ENCODE measurements around the gene MAPKAPK3.
A peak's percentile ranks its signal among the peaks of the same experiment; 100 is the strongest.

The MAPKAPK3 gene

DNA sequence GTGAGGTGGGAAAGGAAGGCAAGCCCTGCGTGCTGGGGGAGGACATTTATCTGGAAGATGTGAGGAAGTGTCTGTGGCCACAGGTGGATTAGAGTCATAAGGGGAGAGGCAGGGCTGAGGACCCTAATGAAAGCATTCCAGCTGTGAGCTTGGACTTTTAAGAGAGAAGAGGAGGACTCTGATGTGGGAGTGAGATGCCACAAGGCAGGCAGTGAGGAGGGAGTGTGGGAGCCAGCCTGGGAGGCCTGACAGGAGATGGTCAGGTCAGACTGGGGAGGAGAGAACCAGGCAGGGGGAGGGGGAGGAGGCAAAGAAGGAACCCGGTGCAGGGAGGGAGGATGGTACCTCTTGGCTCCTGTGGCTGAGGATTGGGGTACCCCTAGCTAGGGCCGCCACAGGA is 21.0 kb downstream of the MAPKAPK3 start:
- no peak for ATAC-seq
- TF ChIP-seq RARB (CRISPR knock-in tag; IDR thresholded peaks at IDR 0.05) = no peak
- TF ChIP-seq PPARA (CRISPR knock-in tag; IDR thresholded peaks at IDR 0.05; ENCODE audit: borderline replicate concordance) = no peak
- TF ChIP-seq, protein P1, sequence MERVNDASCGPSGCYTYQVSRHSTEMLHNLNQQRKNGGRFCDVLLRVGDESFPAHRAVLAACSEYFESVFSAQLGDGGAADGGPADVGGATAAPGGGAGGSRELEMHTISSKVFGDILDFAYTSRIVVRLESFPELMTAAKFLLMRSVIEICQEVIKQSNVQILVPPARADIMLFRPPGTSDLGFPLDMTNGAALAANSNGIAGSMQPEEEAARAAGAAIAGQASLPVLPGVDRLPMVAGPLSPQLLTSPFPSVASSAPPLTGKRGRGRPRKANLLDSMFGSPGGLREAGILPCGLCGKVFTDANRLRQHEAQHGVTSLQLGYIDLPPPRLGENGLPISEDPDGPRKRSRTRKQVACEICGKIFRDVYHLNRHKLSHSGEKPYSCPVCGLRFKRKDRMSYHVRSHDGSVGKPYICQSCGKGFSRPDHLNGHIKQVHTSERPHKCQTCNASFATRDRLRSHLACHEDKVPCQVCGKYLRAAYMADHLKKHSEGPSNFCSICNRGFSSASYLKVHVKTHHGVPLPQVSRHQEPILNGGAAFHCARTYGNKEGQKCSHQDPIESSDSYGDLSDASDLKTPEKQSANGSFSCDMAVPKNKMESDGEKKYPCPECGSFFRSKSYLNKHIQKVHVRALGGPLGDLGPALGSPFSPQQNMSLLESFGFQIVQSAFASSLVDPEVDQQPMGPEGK (CRISPR knock-in tag; IDR thresholded peaks at IDR 0.05; ENCODE audit: borderline replicate concordance) = no peak
- TF ChIP-seq ZC3H10 (CRISPR knock-in tag; IDR thresholded peaks at IDR 0.05) = no peak
- TF ChIP-seq, protein P2, sequence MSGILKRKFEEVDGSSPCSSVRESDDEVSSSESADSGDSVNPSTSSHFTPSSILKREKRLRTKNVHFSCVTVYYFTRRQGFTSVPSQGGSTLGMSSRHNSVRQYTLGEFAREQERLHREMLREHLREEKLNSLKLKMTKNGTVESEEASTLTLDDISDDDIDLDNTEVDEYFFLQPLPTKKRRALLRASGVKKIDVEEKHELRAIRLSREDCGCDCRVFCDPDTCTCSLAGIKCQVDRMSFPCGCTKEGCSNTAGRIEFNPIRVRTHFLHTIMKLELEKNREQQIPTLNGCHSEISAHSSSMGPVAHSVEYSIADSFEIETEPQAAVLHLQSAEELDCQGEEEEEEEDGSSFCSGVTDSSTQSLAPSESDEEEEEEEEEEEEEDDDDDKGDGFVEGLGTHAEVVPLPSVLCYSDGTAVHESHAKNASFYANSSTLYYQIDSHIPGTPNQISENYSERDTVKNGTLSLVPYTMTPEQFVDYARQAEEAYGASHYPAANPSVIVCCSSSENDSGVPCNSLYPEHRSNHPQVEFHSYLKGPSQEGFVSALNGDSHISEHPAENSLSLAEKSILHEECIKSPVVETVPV (CRISPR knock-in tag; IDR thresholded peaks at IDR 0.05) = no peak
- no peak for TF ChIP-seq ISL1 (CRISPR knock-in tag; IDR thresholded peaks at IDR 0.05)
- no peak for TF ChIP-seq ESRRG (CRISPR knock-in tag; IDR thresholded peaks at IDR 0.05)
- TF ChIP-seq ZNF8 (CRISPR knock-in tag; IDR thresholded peaks at IDR 0.05) = no peak
- TF ChIP-seq SNAI2 (CRISPR knock-in tag; IDR thresholded peaks at IDR 0.05) = no peak
- no peak for TF ChIP-seq CSDC2 (CRISPR knock-in tag; IDR thresholded peaks at IDR 0.05)
- no peak for TF ChIP-seq ZNF565 (CRISPR knock-in tag; conservative IDR thresholded peaks at IDR 0.05; ENCODE audit: low read depth)
- TF ChIP-seq BACH2 (CRISPR knock-in tag; IDR thresholded peaks at IDR 0.05; ENCODE audit: borderline replicate concordance) = no peak

DNA sequence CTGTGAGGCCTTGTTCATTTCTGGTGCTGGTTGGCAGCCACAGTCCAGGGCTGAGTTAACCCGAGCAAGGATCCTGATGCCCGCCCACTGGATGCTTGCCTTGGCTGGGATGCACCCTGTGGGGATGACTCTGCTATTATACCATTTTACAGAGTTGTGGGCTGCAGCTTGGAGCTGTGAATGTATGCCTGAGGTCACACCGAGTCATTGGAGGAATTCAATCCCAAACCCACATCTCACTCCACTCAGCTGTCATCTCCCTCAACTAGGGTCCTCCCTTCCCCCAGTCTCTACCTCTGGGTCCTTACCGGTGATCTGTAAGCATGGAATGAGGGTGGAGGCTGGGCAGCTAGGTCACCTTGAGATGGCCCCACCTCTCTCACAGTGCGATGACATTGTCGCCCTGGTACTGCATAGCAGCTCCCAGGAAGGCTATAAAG is 22.1 kb downstream of the MAPKAPK3 start:
- TF ChIP-seq BACH2 (CRISPR knock-in tag; IDR thresholded peaks at IDR 0.05; ENCODE audit: borderline replicate concordance) = no peak
- no peak for TF ChIP-seq ISL1 (CRISPR knock-in tag; IDR thresholded peaks at IDR 0.05)
- TF ChIP-seq OSR1 (CRISPR knock-in tag; IDR thresholded peaks at IDR 0.05) = no peak
- no peak for TF ChIP-seq CSDC2 (CRISPR knock-in tag; IDR thresholded peaks at IDR 0.05)
- TF ChIP-seq, protein P2 (CRISPR knock-in tag; IDR thresholded peaks at IDR 0.05) = no peak
- no peak for TF ChIP-seq ZNF8 (CRISPR knock-in tag; IDR thresholded peaks at IDR 0.05)
- TF ChIP-seq TCF4 (CRISPR knock-in tag; IDR thresholded peaks at IDR 0.05; ENCODE audit: borderline replicate concordance) = no peak
- TF ChIP-seq ZC3H10 (CRISPR knock-in tag; IDR thresholded peaks at IDR 0.05) = no peak
- no peak for TF ChIP-seq GLIS3 (CRISPR knock-in tag; IDR thresholded peaks at IDR 0.05)
- TF ChIP-seq ZNF70 (CRISPR knock-in tag; IDR thresholded peaks at IDR 0.05) = no peak
- no peak for TF ChIP-seq TOX (CRISPR knock-in tag; IDR thresholded peaks at IDR 0.05; ENCODE audit: borderline replicate concordance)
- TF ChIP-seq ZFP3 (CRISPR knock-in tag; IDR thresholded peaks at IDR 0.05) = no peak
- TF ChIP-seq, protein P3, sequence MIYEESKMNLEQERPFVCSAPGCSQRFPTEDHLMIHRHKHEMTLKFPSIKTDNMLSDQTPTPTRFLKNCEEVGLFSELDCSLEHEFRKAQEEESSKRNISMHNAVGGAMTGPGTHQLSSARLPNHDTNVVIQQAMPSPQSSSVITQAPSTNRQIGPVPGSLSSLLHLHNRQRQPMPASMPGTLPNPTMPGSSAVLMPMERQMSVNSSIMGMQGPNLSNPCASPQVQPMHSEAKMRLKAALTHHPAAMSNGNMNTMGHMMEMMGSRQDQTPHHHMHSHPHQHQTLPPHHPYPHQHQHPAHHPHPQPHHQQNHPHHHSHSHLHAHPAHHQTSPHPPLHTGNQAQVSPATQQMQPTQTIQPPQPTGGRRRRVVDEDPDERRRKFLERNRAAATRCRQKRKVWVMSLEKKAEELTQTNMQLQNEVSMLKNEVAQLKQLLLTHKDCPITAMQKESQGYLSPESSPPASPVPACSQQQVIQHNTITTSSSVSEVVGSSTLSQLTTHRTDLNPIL (CRISPR knock-in tag; IDR thresholded peaks at IDR 0.05; ENCODE audit: low read depth) = no peak
- TF ChIP-seq SNAI2 (CRISPR knock-in tag; IDR thresholded peaks at IDR 0.05) = no peak
- no peak for TF ChIP-seq ZNF565 (CRISPR knock-in tag; conservative IDR thresholded peaks at IDR 0.05; ENCODE audit: low read depth)
- TF ChIP-seq RARB (CRISPR knock-in tag; IDR thresholded peaks at IDR 0.05) = no peak
- TF ChIP-seq, protein P4, sequence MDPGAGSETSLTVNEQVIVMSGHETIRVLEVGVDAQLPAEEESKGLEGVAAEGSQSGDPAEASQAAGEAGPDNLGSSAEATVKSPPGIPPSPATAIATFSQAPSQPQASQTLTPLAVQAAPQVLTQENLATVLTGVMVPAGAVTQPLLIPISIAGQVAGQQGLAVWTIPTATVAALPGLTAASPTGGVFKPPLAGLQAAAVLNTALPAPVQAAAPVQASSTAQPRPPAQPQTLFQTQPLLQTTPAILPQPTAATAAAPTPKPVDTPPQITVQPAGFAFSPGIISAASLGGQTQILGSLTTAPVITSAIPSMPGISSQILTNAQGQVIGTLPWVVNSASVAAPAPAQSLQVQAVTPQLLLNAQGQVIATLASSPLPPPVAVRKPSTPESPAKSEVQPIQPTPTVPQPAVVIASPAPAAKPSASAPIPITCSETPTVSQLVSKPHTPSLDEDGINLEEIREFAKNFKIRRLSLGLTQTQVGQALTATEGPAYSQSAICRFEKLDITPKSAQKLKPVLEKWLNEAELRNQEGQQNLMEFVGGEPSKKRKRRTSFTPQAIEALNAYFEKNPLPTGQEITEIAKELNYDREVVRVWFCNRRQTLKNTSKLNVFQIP (CRISPR knock-in tag; IDR thresholded peaks at IDR 0.05; ENCODE audit: borderline replicate concordance, low read depth) = no peak
- peak; percentile 70 for ATAC-seq

DNA sequence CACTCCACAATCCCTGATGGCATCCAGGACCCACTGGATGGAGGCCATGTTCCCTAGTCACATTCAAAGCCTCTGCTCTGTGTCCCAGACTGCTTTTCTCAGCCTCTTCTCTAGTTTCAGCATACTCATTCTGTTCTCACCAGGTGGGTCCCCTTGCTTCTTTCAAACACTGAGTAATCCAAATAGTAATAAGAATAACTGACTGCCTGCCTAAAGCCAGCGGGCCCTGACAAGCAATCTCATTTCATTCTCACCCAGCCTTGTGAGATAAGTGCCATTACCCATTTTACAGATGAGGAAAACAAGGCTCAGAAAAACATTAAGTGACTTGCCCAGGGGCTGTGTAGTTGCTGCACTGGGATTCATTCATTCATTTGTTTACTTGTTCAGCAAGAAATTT is 25.4 kb downstream of the MAPKAPK3 start:
- TF ChIP-seq TOX (CRISPR knock-in tag; IDR thresholded peaks at IDR 0.05; ENCODE audit: borderline replicate concordance) (no peak), ZC3H10 (CRISPR knock-in tag; IDR thresholded peaks at IDR 0.05) (no peak)
- no peak for ATAC-seq

DNA sequence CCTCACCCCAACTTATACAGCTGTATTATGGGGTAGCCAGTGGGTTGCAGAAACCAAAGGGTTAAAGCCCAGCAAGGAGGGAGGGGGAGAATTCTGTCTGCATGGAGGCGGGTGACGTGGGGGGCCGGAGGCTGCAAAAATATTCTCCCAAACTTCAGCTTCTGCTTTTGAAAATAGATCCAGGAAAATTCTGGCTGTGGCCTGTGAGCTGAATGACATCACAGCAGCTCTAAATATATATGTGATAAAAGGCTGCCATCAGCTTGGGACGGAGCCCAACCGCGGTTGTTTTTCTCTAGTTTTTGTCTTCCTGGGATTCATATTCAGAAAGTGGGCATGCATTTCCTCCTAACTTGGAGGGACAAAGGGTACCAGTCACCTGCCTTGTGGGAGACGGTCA is 27.6 kb downstream of the MAPKAPK3 start:
- TF ChIP-seq, protein P5, sequence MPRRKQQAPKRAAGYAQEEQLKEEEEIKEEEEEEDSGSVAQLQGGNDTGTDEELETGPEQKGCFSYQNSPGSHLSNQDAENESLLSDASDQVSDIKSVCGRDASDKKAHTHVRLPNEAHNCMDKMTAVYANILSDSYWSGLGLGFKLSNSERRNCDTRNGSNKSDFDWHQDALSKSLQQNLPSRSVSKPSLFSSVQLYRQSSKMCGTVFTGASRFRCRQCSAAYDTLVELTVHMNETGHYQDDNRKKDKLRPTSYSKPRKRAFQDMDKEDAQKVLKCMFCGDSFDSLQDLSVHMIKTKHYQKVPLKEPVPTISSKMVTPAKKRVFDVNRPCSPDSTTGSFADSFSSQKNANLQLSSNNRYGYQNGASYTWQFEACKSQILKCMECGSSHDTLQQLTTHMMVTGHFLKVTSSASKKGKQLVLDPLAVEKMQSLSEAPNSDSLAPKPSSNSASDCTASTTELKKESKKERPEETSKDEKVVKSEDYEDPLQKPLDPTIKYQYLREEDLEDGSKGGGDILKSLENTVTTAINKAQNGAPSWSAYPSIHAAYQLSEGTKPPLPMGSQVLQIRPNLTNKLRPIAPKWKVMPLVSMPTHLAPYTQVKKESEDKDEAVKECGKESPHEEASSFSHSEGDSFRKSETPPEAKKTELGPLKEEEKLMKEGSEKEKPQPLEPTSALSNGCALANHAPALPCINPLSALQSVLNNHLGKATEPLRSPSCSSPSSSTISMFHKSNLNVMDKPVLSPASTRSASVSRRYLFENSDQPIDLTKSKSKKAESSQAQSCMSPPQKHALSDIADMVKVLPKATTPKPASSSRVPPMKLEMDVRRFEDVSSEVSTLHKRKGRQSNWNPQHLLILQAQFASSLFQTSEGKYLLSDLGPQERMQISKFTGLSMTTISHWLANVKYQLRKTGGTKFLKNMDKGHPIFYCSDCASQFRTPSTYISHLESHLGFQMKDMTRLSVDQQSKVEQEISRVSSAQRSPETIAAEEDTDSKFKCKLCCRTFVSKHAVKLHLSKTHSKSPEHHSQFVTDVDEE (CRISPR knock-in tag; IDR thresholded peaks at IDR 0.05) = no peak
- TF ChIP-seq ZC3H10 (CRISPR knock-in tag; IDR thresholded peaks at IDR 0.05) (no peak), ZNF565 (CRISPR knock-in tag; conservative IDR thresholded peaks at IDR 0.05; ENCODE audit: low read depth) (no peak), ZNF8 (CRISPR knock-in tag; IDR thresholded peaks at IDR 0.05) (no peak), OSR1 (CRISPR knock-in tag; IDR thresholded peaks at IDR 0.05) (no peak), PPARA (CRISPR knock-in tag; IDR thresholded peaks at IDR 0.05; ENCODE audit: borderline replicate concordance) (no peak), ZNF70 (CRISPR knock-in tag; IDR thresholded peaks at IDR 0.05) (no peak), GLIS3 (CRISPR knock-in tag; IDR thresholded peaks at IDR 0.05) (no peak), CSDC2 (CRISPR knock-in tag; IDR thresholded peaks at IDR 0.05) (no peak)
- TF ChIP-seq, protein P1 (CRISPR knock-in tag; IDR thresholded peaks at IDR 0.05; ENCODE audit: borderline replicate concordance) = no peak
- no peak for ATAC-seq
